GM19438 (cell line): ENCODE measurements around the gene ALG6.

ENCODE experiments used
- ATAC-seq: cut with Tn5 transposase; IDR thresholded peaks from one replicate; pipeline ENCODE4 v1.9.1; 2021; ENCODE audit warnings: low read depth; ENCODE audit not compliant: unreplicated experiment

The ALG6 gene

GRCh38 chr1:63487336-63488065, 120.1 kb downstream of the ALG6 start:
- no peak for ATAC-seq
